A673 (cell line): ENCODE measurements around the gene CNTROB. TPM values are rescaled to one million over a fixed set of nuclear protein-coding genes. Genes with fewer than 3 reads are reported as not detected.
A peak's percentile ranks its signal among the peaks of the same experiment; 100 is the strongest.

Experiments
- BruUV-seq: library from RNA; stranded (reverse); fragments of 400-500 nt; replicated peaks from 2 replicates; lab custom pipeline; 2021; lab: Mats Ljungman, UMichigan
- CTCF ChIA-PET: fragments of 300-600 bp; sonication (Branson Sonifier 250); formaldehyde crosslinking; loops from one replicate; lab custom pipeline; 2022; ENCODE audit warnings: antibody characterized with exemption; lab: Charles Lee
- POLR2A ChIA-PET: fragments of 300-600 bp; sonication (Branson Sonifier 250); formaldehyde crosslinking; loops from one replicate; lab custom pipeline; 2022; ENCODE audit warnings: antibody characterized with exemption; ENCODE audit not compliant: low non-redundant PET; lab: Charles Lee
- DNase-seq: peaks from one replicate; pipeline ENCODE4 v3.0.0-alpha.2; 2015; ENCODE audit warnings: low spot score
- H3K27ac ChIP-seq: fragments of 200-600 bp; sonication (generic); 2 replicates; pipeline ENCODE4 v1.5.1; 2016; ENCODE audit warnings: mixed run types, low read depth, mild to moderate bottlenecking, mixed read lengths, antibody characterized with exemption, low read length; ENCODE audit not compliant: poor library complexity, severe bottlenecking
- H3K27me3 ChIP-seq: fragments of 200-600 bp; sonication (generic); replicated peaks from 2 replicates; pipeline ENCODE4 v1.6.1; 2017; ENCODE audit warnings: mixed run types, low read depth, mild to moderate bottlenecking, mixed read lengths, antibody characterized with exemption, low read length; ENCODE audit not compliant: insufficient read depth, poor library complexity
- H3K36me3 ChIP-seq: fragments of 200-600 bp; sonication (generic); 2 replicates; pipeline ENCODE4 v1.6.1; 2016; ENCODE audit warnings: mixed run types, mild to moderate bottlenecking, mixed read lengths, antibody characterized with exemption, low read length; ENCODE audit not compliant: insufficient read depth, poor library complexity, severe bottlenecking
- H3K4me1 ChIP-seq: fragments of 200-600 bp; sonication (generic); 2 replicates; pipeline ENCODE4 v1.6.1; 2017; ENCODE audit warnings: mixed run types, mild to moderate bottlenecking, mixed read lengths, antibody characterized with exemption, low read length; ENCODE audit not compliant: insufficient read depth, poor library complexity, severe bottlenecking
- H3K4me3 ChIP-seq: fragments of 200-600 bp; sonication (generic); 2 replicates; pipeline ENCODE4 v1.5.1; 2016; ENCODE audit warnings: low read depth, mixed run types, mild to moderate bottlenecking, mixed read lengths, low read length; ENCODE audit not compliant: poor library complexity, severe bottlenecking
- H3K9me3 ChIP-seq: fragments of 200-600 bp; sonication (generic); 2 replicates; pipeline ENCODE4 v1.6.1; 2016; ENCODE audit warnings: mixed run types, low read depth, mild to moderate bottlenecking, mixed read lengths, antibody characterized with exemption, low read length; ENCODE audit not compliant: poor library complexity, severe bottlenecking
- EZH2 ChIP-seq: fragments of 200-600 bp; sonication (generic); IDR thresholded peaks from 2 replicates; pipeline ENCODE4 v1.6.1; 2017; ENCODE audit warnings: borderline replicate concordance, low read depth, mild to moderate bottlenecking, mixed read lengths, antibody characterized with exemption, low read length; ENCODE audit not compliant: poor library complexity, severe bottlenecking
- intact Hi-C: fragments of 100-400 bp; cut with micrococcal nuclease; formaldehyde crosslinking; loops from one replicate; pipeline ENCODE4 v1.10.0; 2022; ENCODE audit not compliant: unreplicated experiment
- total RNA-seq: library from RNA; stranded (reverse); gene quantifications from 2 replicates; pipeline ENCODE4 v1.2.3, GENCODE V29; 2021
- TF ChIP-seq, protein P1 (sequence below): fragments of 300-800, 200-600 bp; sonication (generic); conservative IDR thresholded peaks from 2 replicates; pipeline ENCODE4 v1.5.1; 2017; ENCODE audit warnings: low read depth, mild to moderate bottlenecking, antibody characterized with exemption, low read length, moderate library complexity, mixed read lengths

The CNTROB gene
- total RNA-seq, 1 experiment from 2014 or later = 72.3 TPM

DNA sequence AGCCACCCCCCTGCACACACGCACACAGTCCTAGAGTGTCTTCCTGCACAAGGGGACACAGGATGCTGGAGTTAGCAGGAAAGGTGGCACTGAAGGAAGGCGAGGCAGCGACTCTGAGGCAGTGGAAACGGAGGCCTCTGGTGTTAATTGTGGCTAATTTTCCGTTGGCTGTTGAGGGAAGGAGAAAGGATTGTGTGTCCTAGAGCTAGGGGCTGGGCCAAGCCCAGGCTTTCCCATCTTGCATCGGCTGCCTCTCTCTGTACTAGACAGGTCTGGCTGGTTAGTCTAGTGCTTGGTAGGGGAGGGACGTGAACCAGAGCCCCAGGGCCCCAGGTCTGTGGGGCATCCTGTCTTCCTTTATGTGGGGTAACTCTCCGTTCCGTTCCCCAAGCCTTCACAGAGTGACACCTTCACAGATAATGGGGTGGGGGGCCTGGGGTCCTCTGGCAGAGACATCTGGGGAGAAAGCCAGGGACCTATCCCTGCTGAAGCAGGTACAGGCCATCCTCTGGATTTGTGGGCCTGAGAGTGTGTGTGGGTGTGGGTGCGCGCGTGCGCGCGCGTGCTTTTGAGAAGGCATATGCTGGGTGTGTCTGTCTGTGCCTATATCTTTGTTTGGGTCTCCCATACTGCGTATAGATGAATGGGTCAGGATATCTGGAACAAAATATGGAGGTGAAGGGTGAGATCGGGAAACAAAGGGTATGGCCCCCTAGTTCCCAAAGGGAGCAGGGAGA is 43.7 kb upstream of the CNTROB start, which contains the start of gene CHD3:
Gene CHD3 (plus strand): TSS at position 606 of the 737 bp plus-strand sequence. CDS start 212 bp downstream, outside the sequence.
- POLR2A ChIA-PET = no interaction called here

DNA sequence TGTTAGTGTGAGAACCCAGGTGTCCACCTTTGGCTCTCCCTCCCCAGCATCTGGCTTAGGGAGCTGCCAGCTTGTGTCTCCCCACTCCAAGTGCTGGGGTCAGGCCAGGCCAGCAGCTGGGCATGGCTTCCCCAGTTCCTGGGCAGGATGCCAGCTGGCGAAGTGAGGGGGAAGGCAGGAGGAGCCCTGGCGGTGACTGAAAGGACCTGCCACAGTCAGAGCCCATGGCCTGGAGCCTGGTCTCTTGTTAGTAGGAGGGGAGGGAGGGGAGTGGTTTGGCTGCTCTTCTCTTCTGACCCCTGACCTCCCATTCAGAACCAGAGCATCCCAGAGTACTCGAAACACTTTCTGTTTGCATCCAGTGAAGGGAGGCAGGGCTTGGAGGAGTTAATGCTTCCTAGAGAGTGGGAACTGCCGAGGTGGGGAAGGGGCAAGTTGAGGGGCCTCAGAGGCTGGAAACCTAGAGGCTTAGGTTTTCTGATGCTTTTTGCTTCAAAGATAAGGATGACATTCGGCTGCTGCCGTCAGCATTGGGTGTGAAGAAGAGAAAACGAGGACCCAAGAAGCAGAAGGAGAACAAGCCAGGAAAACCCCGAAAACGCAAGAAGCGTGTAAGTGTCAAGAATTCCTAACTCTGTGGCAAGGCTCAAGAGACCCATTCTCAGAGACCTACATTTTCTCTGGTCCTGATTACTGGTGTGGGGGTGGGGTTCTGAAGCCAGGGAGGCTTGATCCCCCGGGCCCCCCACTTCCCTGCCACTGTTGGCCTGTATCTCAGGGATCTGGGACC is 42.6 kb upstream of the CNTROB start:
- no peaks in the 10 kb centered on the region for H3K27me3 ChIP-seq
- no peak for TF ChIP-seq EZH2
- TF ChIP-seq, protein P1, sequence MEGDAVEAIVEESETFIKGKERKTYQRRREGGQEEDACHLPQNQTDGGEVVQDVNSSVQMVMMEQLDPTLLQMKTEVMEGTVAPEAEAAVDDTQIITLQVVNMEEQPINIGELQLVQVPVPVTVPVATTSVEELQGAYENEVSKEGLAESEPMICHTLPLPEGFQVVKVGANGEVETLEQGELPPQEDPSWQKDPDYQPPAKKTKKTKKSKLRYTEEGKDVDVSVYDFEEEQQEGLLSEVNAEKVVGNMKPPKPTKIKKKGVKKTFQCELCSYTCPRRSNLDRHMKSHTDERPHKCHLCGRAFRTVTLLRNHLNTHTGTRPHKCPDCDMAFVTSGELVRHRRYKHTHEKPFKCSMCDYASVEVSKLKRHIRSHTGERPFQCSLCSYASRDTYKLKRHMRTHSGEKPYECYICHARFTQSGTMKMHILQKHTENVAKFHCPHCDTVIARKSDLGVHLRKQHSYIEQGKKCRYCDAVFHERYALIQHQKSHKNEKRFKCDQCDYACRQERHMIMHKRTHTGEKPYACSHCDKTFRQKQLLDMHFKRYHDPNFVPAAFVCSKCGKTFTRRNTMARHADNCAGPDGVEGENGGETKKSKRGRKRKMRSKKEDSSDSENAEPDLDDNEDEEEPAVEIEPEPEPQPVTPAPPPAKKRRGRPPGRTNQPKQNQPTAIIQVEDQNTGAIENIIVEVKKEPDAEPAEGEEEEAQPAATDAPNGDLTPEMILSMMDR = peak; percentile 42

More for the DNA sequence above, 43.7 kb upstream of the CNTROB start, which contains the start of gene CHD3:
- no TSS peak for BruUV-seq
- peak within 1 kb of the TSS; percentile 52 for H3K4me3 ChIP-seq
- intact Hi-C loops = loop anchor here (5.0 kb wide), 3 partner anchors 44 to 334 kb away; partner anchors contain the start of genes CNTROB, MPDU1 and TRAPPC1
- TF ChIP-seq, protein P1 = no peak
- TF ChIP-seq EZH2 = no peak
- no peaks in the 10 kb centered on the region for H3K27me3 ChIP-seq
- peak; percentile 10 for DNase-seq
- no peaks in the 10 kb centered on the region for H3K9me3 ChIP-seq
- H3K4me1 ChIP-seq = peaks cover 30% of the 10 kb centered on the region
- peaks cover 39% of the 10 kb centered on the region for H3K36me3 ChIP-seq
- CTCF ChIA-PET = no interaction called here
- peak within 1 kb of the TSS; percentile 94 for H3K27ac ChIP-seq

DNA sequence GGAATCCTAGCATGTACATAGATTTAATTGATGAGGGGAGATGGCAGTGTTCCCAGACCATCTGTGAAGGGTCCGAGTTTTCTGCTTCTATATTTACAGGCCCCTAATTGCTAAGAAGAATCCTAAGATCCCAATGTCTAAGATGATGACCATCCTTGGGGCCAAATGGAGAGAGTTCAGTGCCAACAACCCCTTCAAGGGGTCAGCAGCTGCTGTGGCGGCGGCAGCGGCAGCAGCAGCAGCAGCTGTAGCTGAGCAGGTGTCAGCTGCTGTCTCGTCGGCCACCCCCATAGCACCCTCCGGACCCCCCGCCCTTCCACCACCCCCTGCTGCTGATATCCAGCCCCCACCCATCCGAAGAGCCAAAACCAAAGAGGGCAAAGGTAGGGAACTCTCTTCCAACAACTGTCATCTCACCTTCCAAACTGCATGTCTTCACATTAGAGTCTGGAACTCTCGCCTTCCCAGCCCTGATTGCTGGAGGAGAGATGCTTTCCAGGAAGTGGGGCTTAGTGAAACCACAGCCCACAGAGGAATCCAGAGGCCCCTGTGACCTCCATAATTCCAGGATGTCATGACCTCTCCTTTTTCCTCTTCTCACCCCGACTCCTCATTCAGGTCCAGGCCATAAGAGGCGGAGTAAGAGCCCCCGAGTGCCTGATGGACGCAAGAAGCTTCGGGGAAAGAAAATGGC is 38.7 kb upstream of the CNTROB start:
- no peak overlapping the region for H3K4me3 ChIP-seq
- no peaks in the 10 kb centered on the region for H3K27me3 ChIP-seq
- peaks cover 83% of the 10 kb centered on the region for H3K36me3 ChIP-seq
- ChIA-PET POLR2A (no interaction called here), CTCF (no interaction called here)
- no peaks in the 10 kb centered on the region for H3K9me3 ChIP-seq
- no TSS peak for BruUV-seq
- DNase-seq = no peak
- TF ChIP-seq, protein P1 = no peak
- TF ChIP-seq EZH2 = no peak
- H3K4me1 ChIP-seq = peaks cover 15% of the 10 kb centered on the region
- intact Hi-C loops = no loop called here
- no peak overlapping the region for H3K27ac ChIP-seq

More for the DNA sequence above, 42.6 kb upstream of the CNTROB start:
- BruUV-seq = no TSS peak
- peak overlapping the region; percentile 94 for H3K27ac ChIP-seq
- no peaks in the 10 kb centered on the region for H3K9me3 ChIP-seq
- intact Hi-C loops = loop anchor here (5.0 kb wide), 3 partner anchors 43 to 333 kb away; partner anchors contain the start of genes CNTROB, MPDU1 and TRAPPC1
- ChIA-PET POLR2A (no interaction called here), CTCF (no interaction called here)
- DNase-seq = peak; percentile 89
- H3K4me3 ChIP-seq = peak overlapping the region; percentile 52
- H3K4me1 ChIP-seq = peaks cover 22% of the 10 kb centered on the region
- peaks cover 49% of the 10 kb centered on the region for H3K36me3 ChIP-seq
